ENCODE measurements around the gene MTREX.

- TF ChIP-seq CTCF (IDR thresholded peaks at IDR 0.05) (no peak), POLR2A (IDR thresholded peaks at IDR 0.05) (no peak)
These were observed 111.5 kb downstream of the MTREX start for GRCh38 chr5:55418994-55419968.

All from Peyer's patch (tissue), 4 donors.